ENCODE measurements around the gene MARK2. TPM values are rescaled to one million over a fixed set of nuclear protein-coding genes. Genes with fewer than 3 reads are reported as not detected.

The MARK2 gene
- total RNA-seq, 1 donor from 2014 or later: 40.1 TPM

DNA sequence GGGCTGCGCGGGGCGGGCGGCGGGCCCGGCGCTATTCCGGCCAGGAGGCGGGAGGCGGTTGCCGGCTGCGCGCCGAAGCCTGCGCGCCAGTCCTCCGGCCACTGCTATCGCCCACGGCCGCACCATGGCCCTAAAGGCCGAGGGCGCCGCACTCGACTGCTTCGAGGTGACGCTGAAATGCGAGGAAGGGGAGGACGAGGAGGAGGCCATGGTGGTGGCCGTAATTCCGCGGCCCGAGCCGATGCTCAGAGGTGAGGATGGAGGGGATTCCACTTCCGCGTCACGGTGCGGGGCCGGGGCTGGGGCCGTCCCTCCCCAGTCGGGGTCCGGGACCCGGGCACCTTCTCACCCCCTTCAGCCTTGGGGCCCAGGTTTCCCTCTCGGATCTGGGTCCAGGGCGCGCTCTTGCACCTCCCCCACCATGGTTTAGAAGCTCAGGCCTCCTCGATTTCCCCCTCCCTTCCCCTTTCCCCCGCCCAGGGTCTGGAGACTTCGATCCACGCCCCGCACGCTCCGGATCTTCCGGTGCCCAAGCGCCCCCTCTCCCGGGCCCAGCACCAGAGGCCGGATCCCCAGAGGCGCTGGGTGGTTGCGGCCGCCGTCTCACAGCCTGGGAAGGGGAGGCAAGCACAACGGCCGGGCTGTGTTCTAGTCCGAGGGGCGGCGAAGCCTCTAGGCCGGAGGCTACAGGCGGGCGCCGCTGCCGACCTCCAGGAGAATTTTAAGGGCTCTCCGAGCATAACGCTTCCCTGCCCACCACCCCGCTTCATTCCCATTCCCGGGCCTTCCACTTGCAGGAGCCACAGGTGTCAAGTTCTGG, 25.1 kb upstream of the MARK2 start:
- TF ChIP-seq, protein P1, sequence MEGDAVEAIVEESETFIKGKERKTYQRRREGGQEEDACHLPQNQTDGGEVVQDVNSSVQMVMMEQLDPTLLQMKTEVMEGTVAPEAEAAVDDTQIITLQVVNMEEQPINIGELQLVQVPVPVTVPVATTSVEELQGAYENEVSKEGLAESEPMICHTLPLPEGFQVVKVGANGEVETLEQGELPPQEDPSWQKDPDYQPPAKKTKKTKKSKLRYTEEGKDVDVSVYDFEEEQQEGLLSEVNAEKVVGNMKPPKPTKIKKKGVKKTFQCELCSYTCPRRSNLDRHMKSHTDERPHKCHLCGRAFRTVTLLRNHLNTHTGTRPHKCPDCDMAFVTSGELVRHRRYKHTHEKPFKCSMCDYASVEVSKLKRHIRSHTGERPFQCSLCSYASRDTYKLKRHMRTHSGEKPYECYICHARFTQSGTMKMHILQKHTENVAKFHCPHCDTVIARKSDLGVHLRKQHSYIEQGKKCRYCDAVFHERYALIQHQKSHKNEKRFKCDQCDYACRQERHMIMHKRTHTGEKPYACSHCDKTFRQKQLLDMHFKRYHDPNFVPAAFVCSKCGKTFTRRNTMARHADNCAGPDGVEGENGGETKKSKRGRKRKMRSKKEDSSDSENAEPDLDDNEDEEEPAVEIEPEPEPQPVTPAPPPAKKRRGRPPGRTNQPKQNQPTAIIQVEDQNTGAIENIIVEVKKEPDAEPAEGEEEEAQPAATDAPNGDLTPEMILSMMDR (IDR thresholded peaks at IDR 0.05; ENCODE audit: insufficient read depth, low read length, poor library complexity, severe bottlenecking): no peak
- no peaks in the 10 kb centered on the region for H3K27me3 ChIP-seq (ENCODE audit: control insufficient read depth, insufficient read depth, low read length)
- peak overlapping the region; percentile 57 for H3K4me3 ChIP-seq (ENCODE audit: low read depth, low read length)
- no peak for DNase-seq (ENCODE audit: low read depth)
- no peaks in the 10 kb centered on the region for H3K36me3 ChIP-seq (ENCODE audit: control insufficient read depth, insufficient read depth, low read length)

DNA sequence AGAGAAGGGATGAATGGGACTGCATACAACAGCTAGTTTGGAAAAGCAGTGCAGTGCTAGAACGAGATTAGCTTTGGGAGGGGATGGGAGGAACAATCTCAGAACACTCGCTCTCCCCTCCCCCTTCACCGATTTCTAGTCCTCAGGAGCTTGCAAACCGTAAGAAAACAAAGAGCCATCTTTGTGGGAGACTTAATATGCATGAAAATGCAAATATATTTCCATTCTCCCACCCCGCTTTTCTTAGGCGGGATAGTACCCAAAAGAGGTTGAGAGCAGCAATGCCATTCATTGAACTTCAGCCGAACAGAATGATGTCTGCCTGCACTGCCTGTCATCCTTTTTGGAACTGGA, 24.6 kb upstream of the MARK2 start:
- TF ChIP-seq, protein P1 (IDR thresholded peaks at IDR 0.05; ENCODE audit: insufficient read depth, low read length, poor library complexity, severe bottlenecking): no peak
- Histone ChIP-seq H3K36me3 (ENCODE audit: control insufficient read depth, insufficient read depth, low read length) (no peaks in the 10 kb centered on the region), H3K4me3 (ENCODE audit: low read depth, low read length) (peak overlapping the region; percentile 57), H3K27me3 (ENCODE audit: control insufficient read depth, insufficient read depth, low read length) (no peaks in the 10 kb centered on the region)
- DNase-seq (ENCODE audit: low read depth): no peak

DNA sequence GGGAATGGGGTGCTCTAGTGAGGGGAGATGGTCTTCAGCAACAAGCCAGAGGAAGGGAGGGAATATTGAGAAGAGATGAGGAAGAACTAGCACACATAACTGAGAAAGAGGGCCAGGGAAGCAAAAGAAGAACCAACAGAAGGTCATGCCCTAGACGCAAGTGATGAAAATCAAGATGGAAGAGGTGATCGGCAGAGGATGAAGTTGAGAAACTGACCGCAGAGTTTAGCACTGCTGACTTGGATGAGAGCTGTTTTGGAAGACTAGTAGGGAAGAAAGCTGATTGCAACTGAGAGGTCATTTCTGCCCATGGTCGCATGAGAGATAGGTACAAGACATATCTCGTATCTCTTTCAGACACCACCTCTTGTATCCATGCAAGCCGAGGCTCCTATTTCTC, 22.7 kb upstream of the MARK2 start:
- Histone ChIP-seq H3K4me3 (ENCODE audit: low read depth, low read length) (no peak overlapping the region), H3K27me3 (ENCODE audit: control insufficient read depth, insufficient read depth, low read length) (no peaks in the 10 kb centered on the region), H3K36me3 (ENCODE audit: control insufficient read depth, insufficient read depth, low read length) (no peaks in the 10 kb centered on the region)
- no peak for DNase-seq (ENCODE audit: low read depth)
- TF ChIP-seq, protein P1 (IDR thresholded peaks at IDR 0.05; ENCODE audit: insufficient read depth, low read length, poor library complexity, severe bottlenecking): no peak

DNA sequence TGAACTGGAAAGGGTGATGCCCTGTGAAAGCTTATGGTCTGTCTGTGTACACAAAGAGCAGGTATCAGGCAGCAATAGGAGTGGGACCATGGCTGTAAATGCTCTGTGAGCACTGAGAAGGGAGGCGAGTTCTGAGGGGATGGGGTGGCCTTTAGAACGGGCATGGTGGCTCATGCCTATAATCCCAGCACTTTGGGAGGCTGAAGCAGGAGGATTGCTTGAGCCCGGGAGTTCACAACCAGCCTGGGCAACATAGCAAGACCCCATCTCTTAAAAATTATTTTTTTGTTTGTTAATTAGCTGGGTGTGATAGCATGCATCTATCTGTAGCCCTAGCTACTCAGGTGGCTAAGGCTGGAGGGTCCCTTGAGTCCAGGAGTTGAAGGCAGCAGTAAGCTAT, 22.2 kb upstream of the MARK2 start:
- H3K4me3 ChIP-seq (ENCODE audit: low read depth, low read length): no peak overlapping the region
- H3K36me3 ChIP-seq (ENCODE audit: control insufficient read depth, insufficient read depth, low read length): no peaks in the 10 kb centered on the region
- H3K27me3 ChIP-seq (ENCODE audit: control insufficient read depth, insufficient read depth, low read length): no peaks in the 10 kb centered on the region
- TF ChIP-seq, protein P1 (IDR thresholded peaks at IDR 0.05; ENCODE audit: insufficient read depth, low read length, poor library complexity, severe bottlenecking): no peak
- no peak for DNase-seq (ENCODE audit: low read depth)

DNA sequence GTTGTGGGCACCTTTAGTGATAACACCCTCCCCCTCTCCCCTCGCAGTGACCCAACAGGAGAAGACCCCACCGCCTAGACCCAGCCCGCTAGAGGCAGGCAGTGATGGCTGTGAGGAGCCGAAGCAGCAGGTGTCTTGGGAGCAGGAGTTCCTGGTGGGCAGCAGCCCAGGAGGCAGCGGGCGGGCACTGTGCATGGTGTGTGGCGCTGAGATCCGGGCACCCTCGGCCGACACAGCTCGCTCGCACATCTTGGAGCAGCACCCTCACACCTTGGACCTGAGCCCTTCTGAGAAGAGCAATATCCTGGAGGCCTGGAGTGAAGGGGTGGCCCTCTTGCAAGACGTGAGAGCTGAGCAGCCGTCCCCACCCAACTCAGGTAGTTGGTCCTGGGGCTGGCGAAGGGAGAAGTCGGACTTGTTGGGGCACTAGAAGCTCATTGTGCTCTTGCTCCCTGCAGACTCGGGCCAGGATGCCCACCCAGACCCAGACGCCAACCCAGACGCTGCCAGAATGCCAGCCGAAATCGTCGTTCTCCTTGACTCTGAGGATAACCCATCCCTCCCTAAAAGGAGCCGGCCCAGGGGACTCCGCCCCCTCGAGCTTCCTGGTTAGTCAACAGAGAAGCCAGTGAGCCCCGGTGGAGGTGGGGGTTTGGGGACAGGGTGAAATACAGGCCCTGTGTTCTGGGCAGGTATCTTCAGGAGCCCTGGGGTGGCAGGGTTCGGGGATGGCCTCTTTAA, 21.0 kb upstream of the MARK2 start:
- no peak overlapping the region for H3K4me3 ChIP-seq (ENCODE audit: low read depth, low read length)
- peaks cover 2% of the 10 kb centered on the region for H3K36me3 ChIP-seq (ENCODE audit: control insufficient read depth, insufficient read depth, low read length)
- TF ChIP-seq, protein P1 (IDR thresholded peaks at IDR 0.05; ENCODE audit: insufficient read depth, low read length, poor library complexity, severe bottlenecking): no peak
- H3K27me3 ChIP-seq (ENCODE audit: control insufficient read depth, insufficient read depth, low read length): no peaks in the 10 kb centered on the region
- no peak for DNase-seq (ENCODE audit: low read depth)
